ENCODE measurements around the gene LRP1. TPM values are rescaled to one million over a fixed set of nuclear protein-coding genes. Genes with fewer than 3 reads are reported as not detected.

LRP1 gene
- total and polyA plus RNA-seq, 5 experiments from 2014 or later = 0.51 to 6.0 (median 2.7) TPM; not detected in 1

DNA sequence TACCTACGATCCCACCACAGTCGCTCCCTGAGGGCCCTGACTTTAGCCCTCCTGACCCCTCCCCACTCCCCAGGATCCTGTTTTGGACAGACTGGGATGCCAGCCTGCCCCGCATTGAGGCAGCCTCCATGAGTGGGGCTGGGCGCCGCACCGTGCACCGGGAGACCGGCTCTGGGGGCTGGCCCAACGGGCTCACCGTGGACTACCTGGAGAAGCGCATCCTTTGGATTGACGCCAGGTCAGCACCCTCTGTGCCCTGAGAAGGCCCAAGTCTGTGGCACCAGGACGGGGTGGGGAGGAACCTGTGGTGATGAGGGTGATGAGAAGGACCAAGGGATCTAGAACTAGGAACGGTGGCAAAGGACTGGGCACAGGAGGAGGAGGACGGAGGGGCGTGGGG, 49.1 kb downstream of the LRP1 start:
- Mint-ChIP-seq H3K36me3 (no peaks in the 10 kb centered on the region), H3K9me3 (no peaks in the 10 kb centered on the region), H3K4me3 (no peak overlapping the region), H3K27me3 (peaks cover 0 to 3% (median 1%) of the 10 kb centered on the region in 5 donors), H3K4me1 (peaks cover 0 to 5% (median 1%) of the 10 kb centered on the region in 4 donors), H3K27ac (no peak overlapping the region)
- DNase-seq (no peak), ATAC-seq (no peak)
- POLR2A ChIA-PET = interaction anchor here (0.6 kb wide), 1 partner anchor 14 kb away, joined by 3 read pairs; no protein-coding TSS in a partner anchor

DNA sequence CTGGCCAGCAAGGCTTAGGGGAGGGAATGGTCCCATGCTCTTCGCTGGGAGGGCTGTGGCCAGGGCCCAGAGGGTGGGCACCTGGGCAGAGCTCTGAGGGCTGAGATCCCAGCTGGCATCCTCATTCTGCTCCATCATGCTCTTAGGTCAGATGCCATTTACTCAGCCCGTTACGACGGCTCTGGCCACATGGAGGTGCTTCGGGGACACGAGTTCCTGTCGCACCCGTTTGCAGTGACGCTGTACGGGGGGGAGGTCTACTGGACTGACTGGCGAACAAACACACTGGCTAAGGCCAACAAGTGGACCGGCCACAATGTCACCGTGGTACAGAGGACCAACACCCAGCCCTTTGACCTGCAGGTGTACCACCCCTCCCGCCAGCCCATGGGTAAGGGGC, 49.9 kb downstream of the LRP1 start:
- H3K9me3 Mint-ChIP-seq = no peaks in the 10 kb centered on the region
- ATAC-seq (no peak), DNase-seq (no peak)
- peaks cover 3 to 9% (median 6%) of the 10 kb centered on the region in 4 donors for H3K4me1 Mint-ChIP-seq
- H3K27ac Mint-ChIP-seq = no peak overlapping the region
- peaks cover 0 to 1% (median 0%) of the 10 kb centered on the region in 5 donors for H3K27me3 Mint-ChIP-seq
- POLR2A ChIA-PET = no interaction called here
- H3K4me3 Mint-ChIP-seq = no peak overlapping the region
- H3K36me3 Mint-ChIP-seq = no peaks in the 10 kb centered on the region

DNA sequence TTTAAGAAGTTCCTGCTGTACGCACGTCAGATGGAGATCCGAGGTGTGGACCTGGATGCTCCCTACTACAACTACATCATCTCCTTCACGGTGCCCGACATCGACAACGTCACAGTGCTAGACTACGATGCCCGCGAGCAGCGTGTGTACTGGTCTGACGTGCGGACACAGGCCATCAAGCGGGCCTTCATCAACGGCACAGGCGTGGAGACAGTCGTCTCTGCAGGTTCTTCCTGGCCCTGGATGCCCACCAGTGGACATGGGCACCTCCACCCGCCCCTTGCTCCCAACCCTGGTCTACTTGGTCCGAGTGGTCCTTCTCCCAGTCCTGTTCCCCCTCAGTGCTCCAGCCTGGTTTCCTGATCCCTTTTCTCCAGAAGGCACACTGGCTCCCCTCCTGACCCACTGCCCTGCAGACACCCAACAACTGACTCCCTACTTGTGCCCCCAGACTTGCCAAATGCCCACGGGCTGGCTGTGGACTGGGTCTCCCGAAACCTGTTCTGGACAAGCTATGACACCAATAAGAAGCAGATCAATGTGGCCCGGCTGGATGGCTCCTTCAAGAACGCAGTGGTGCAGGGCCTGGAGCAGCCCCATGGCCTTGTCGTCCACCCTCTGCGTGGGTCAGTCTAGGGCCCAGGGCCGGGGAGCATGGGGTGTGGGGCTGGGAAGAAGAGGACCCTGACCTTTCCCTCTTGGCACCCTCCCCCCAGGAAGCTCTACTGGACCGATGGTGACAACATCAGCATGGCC, 51.2 kb downstream of the LRP1 start:
- Mint-ChIP-seq H3K36me3 (no peaks in the 10 kb centered on the region), H3K4me1 (peaks cover 3 to 8% (median 6%) of the 10 kb centered on the region in 4 donors), H3K9me3 (no peaks in the 10 kb centered on the region), H3K27ac (no peak overlapping the region), H3K27me3 (no peaks in the 10 kb centered on the region), H3K4me3 (no peak overlapping the region)
- DNase-seq (no peak), ATAC-seq (no peak)
- POLR2A ChIA-PET = interaction anchor here (0.5 to 1.1 kb wide), 2 partner anchors 55 to 74 kb away, joined by 3 read pairs; no protein-coding TSS in a partner anchor

DNA sequence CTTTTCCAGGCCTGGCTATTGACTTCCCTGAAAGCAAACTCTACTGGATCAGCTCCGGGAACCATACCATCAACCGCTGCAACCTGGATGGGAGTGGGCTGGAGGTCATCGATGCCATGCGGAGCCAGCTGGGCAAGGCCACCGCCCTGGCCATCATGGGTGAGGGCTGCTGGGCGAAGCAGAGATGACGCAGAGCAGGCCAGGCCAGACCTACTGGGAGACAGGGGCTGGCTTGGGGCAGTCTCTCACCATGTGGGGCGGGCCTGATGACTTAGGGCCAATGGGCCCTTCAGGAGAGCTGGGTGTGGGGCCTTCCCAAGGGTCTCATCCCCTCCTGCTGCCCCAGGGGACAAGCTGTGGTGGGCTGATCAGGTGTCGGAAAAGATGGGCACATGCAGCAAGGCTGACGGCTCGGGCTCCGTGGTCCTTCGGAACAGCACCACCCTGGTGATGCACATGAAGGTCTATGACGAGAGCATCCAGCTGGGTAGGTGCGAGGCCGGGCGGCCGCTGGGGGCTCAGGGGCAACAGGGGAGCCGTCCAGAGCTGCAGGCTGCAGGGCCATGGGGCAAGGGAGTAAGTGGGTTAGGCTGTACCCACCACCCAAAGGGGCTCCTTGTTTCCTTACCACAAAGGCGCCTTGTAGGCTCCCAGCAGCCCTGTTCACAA, 52.2 kb downstream of the LRP1 start:
- Mint-ChIP-seq H3K36me3 (no peaks in the 10 kb centered on the region), H3K9me3 (no peaks in the 10 kb centered on the region), H3K27me3 (no peaks in the 10 kb centered on the region), H3K27ac (no peak overlapping the region), H3K4me1 (peaks cover 3 to 8% (median 6%) of the 10 kb centered on the region in 4 donors), H3K4me3 (no peak overlapping the region)
- ATAC-seq (no peak), DNase-seq (no peak)
- POLR2A ChIA-PET = interaction anchor here (1.1 kb wide), 1 partner anchor 56 kb away, joined by 3 read pairs; no protein-coding TSS in a partner anchor

DNA sequence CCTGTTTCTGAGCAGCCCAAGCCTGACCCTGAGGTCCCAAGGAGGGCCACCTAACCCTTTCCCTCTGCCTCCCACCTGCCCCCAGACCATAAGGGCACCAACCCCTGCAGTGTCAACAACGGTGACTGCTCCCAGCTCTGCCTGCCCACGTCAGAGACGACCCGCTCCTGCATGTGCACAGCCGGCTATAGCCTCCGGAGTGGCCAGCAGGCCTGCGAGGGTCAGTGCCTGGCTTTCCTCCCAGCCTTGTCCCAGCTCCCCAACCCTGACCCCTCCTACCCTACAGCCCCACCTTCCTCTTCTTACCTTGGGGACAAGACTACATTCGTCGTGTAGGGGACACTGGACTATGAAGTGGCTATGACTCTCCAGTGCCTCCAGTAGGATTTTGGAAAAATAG, 52.8 kb downstream of the LRP1 start:
- Mint-ChIP-seq H3K27me3 (no peaks in the 10 kb centered on the region), H3K4me1 (peaks cover 2 to 7% (median 5%) of the 10 kb centered on the region in 4 donors), H3K4me3 (no peak overlapping the region), H3K9me3 (no peaks in the 10 kb centered on the region), H3K27ac (no peak overlapping the region), H3K36me3 (no peaks in the 10 kb centered on the region)
- POLR2A ChIA-PET = no interaction called here
- DNase-seq (no peak), ATAC-seq (no peak)

DNA sequence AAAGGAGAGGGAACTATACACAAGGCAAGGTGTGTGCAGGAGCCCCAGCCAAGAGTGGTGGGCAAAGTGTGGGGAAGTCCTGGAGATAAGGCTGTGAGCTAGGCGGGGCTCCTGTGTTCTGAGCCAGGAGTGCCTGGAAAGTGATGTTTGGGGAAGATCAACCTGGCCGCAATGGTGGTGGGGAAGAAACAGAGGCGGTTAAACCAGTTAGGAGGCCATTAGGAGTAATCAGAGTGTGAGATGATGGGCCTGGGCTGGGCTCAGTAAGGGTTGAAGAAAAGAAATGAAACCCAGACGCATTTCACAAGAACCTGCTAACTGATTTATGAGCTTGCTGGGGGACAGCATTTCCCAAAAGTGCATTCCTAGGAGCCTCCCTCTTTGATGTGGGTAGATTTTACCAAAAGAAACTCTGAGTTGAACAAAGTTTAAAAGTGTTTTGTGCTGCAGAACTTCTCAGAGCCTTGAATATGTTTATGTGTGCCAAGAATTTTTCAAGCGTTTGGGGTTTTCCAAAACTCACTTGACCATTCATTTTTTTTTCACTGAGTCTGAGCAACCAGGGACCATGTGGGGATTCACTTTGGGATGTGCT, 53.4 kb downstream of the LRP1 start:
- POLR2A ChIA-PET = interaction anchor here (2.0 kb wide), 1 partner anchor 70 kb away, joined by 8 read pairs; the partner anchor contains the start of gene STAT6
- Mint-ChIP-seq H3K27ac (no peak overlapping the region), H3K9me3 (no peaks in the 10 kb centered on the region), H3K4me3 (no peak overlapping the region), H3K4me1 (peaks cover 2 to 7% (median 5%) of the 10 kb centered on the region in 4 donors), H3K36me3 (no peaks in the 10 kb centered on the region), H3K27me3 (no peaks in the 10 kb centered on the region)
- DNase-seq (no peak), ATAC-seq (no peak)

DNA sequence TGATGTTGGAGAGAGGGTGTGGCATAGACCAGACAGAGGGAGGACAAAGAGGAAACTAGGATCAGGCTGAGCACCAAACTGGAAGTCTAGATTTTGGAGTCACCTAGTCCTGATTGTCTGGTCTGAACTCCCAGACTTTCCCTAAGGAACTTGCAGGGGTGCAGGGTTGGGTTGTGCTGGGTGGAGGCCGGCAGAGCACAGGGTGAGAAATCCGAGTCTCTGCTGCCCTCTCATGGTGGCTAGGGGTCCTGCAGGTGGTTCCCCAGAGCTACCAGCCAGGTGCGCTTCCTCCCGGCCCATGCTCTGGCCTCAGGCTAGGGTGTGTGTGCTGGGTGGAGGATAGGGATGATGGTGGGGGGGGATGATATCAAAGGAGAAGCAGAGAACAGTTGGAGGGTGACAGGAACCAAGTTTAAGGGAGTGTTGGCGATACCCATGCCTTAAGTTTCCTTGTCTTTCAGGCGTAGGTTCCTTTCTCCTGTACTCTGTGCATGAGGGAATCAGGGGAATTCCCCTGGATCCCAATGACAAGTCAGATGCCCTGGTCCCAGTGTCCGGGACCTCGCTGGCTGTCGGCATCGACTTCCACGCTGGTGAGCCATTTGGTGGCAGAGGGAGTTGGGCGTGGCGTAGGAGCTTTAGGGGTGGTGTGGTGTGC, 54.8 kb downstream of the LRP1 start:
- DNase-seq (peak; percentile 57 to 83 (median 76)), ATAC-seq (peak; percentile 99 to 100)
- no peaks in the 10 kb centered on the region for H3K9me3 Mint-ChIP-seq
- POLR2A ChIA-PET = interaction anchor here (0.9 to 2.0 kb wide), 3 partner anchors 56 to 71 kb away, joined by 3 to 8 read pairs (median 4); partner anchors contain the start of gene STAT6
- H3K27ac Mint-ChIP-seq = peak overlapping the region in 2 of 10 donors; percentile 48 to 62
- H3K4me1 Mint-ChIP-seq = peaks cover 2 to 7% (median 5%) of the 10 kb centered on the region in 4 donors
- H3K36me3 Mint-ChIP-seq = peaks cover 0 to 2% (median 0%) of the 10 kb centered on the region in 3 donors
- H3K4me3 Mint-ChIP-seq = no peak overlapping the region
- no peaks in the 10 kb centered on the region for H3K27me3 Mint-ChIP-seq

DNA sequence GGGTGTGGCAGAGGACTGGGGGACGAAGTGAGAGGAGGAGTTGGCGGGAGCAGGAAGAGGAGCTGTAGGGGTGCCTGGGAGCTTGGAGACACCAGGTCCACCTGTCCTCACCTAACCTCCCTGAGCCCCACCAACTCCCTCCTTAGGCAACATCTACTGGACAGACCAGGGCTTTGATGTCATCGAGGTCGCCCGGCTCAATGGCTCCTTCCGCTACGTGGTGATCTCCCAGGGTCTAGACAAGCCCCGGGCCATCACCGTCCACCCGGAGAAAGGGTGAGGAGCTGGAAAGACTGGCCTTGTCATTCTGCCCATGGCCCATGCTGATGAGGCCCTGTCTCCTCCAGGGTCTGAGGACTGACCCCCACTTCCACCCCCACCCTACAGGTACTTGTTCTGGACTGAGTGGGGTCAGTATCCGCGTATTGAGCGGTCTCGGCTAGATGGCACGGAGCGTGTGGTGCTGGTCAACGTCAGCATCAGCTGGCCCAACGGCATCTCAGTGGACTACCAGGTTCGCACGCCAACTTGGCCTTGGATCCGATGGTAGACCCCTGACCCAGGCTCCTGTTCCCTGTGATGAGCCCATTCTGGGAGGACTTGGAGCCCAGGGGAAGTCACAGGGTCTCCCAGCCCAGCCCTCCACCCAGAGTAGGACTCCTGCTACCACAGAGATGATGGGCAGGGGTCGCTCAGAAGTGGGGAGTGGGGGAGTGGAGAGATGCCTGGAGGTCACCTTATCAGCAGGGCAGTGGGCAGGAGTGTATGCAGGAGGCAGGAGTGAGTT, 55.8 kb downstream of the LRP1 start:
- POLR2A ChIA-PET = interaction anchor here (0.5 to 2.2 kb wide), 4 partner anchors 57 to 498 kb away, joined by 3 to 7 read pairs (median 4); no protein-coding TSS in a partner anchor
- H3K27me3 Mint-ChIP-seq = no peaks in the 10 kb centered on the region
- no peak overlapping the region for H3K4me3 Mint-ChIP-seq
- ATAC-seq (no peak), DNase-seq (no peak)
- peak overlapping the region in 1 of 10 donors; percentile 17 for H3K27ac Mint-ChIP-seq
- peaks cover 0 to 2% (median 0%) of the 10 kb centered on the region in 3 donors for H3K36me3 Mint-ChIP-seq
- no peaks in the 10 kb centered on the region for H3K9me3 Mint-ChIP-seq
- peaks cover 2 to 7% (median 5%) of the 10 kb centered on the region in 4 donors for H3K4me1 Mint-ChIP-seq

DNA sequence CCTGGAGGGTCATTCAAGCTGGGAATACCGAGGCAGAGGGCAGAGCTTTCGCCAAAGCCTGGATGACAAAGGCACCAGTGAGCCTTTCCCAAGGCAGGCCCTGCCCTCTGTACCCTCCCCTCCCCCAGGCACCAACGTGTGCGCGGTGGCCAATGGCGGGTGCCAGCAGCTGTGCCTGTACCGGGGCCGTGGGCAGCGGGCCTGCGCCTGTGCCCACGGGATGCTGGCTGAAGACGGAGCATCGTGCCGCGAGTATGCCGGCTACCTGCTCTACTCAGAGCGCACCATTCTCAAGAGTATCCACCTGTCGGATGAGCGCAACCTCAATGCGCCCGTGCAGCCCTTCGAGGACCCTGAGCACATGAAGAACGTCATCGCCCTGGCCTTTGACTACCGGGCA, 57.1 kb downstream of the LRP1 start:
- Mint-ChIP-seq H3K4me3 (no peak overlapping the region), H3K27ac (no peak overlapping the region), H3K27me3 (no peaks in the 10 kb centered on the region), H3K4me1 (peaks cover 2 to 7% (median 5%) of the 10 kb centered on the region in 4 donors), H3K9me3 (no peaks in the 10 kb centered on the region), H3K36me3 (peaks cover 0 to 2% (median 0%) of the 10 kb centered on the region in 3 donors)
- ATAC-seq (no peak), DNase-seq (no peak)
- POLR2A ChIA-PET = interaction anchor here (2.2 kb wide), 1 partner anchor 61 kb away, joined by 7 read pairs; no protein-coding TSS in a partner anchor

DNA sequence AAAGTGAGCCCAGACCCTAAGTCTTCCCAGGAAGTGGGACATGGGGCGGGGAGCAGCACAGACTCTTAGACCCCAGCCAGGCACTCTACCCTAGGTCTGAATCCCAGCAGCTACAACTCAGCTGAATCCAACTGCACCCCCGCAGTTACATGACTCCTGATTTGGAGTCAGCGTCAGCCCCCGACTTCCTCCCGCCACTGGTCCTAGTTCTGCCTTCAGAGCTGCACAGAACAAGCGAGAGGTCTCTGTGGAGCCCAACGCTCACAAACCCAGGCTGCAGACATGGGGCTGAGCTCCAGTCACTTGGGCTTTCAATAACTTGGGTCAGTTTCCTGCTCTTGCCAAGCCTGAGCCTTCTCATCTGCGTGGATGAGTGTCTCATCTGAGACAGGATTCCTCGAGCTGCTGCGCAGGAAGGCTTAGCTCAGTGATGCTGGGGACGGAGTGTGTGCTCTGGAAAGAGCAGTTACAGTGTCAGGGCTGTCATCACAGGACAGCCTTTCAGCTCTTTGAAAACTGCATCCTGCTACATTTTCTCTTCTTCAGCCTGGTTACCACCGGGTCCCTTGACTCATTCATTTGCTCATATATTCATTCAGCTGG, 57.7 kb downstream of the LRP1 start:
- DNase-seq (no peak), ATAC-seq (no peak)
- H3K27ac Mint-ChIP-seq = no peak overlapping the region
- POLR2A ChIA-PET = interaction anchor here (2.2 kb wide), 1 partner anchor 62 kb away, joined by 7 read pairs; no protein-coding TSS in a partner anchor
- H3K36me3 Mint-ChIP-seq = peaks cover 0 to 2% (median 0%) of the 10 kb centered on the region in 3 donors
- no peaks in the 10 kb centered on the region for H3K27me3 Mint-ChIP-seq
- H3K4me3 Mint-ChIP-seq = no peak overlapping the region
- no peaks in the 10 kb centered on the region for H3K9me3 Mint-ChIP-seq
- peaks cover 2 to 7% (median 5%) of the 10 kb centered on the region in 4 donors for H3K4me1 Mint-ChIP-seq

Measured in naive thymus-derived CD8-positive, alpha-beta T cell (primary cell).